ENCODE measurements around the gene ACSBG1.

- no peak for TF ChIP-seq EZH2 (IDR thresholded peaks at IDR 0.05; ENCODE audit: low read length, missing control alignments)
- no peak for TF ChIP-seq CTCF (conservative IDR thresholded peaks at IDR 0.05 in 1 of 2, IDR thresholded peaks at IDR 0.05 in 1 of 2; ENCODE audit: low read depth in 1 of 2, low read length in 2 of 2)
These were observed 51.5 kb downstream of the ACSBG1 start for GRCh38 chr15:78182821-78183220.

Data from fibroblast of lung (primary cell).